ENCODE data around the gene SCCPDH. TPM values are rescaled to one million over a fixed set of nuclear protein-coding genes. Genes with fewer than 3 reads are reported as not detected.
"Not testable (repeated sequence)": the region's sequence is repeated elsewhere in the genome, so short reads cannot be mapped to it uniquely, and the experiment has no call there.

The SCCPDH gene
- total and polyA plus RNA-seq, 7 donors = 16.6 to 44.9 (median 26.0) TPM

- no peaks in the 10 kb centered on the region for H3K36me3 ChIP-seq
- intact Hi-C loops (cut with DNase I) = no loop called here
Measured at GRCh38 chr1:246811985-246812384, 87.8 kb downstream of the SCCPDH start.

GRCh38 chr1:246813325-246813724, 89.1 kb downstream of the SCCPDH start:
- whole genome bisulfite sequencing, 2 donors = 90 to 92% methylated on average over 4 of the region's 4 CpGs
- H3K4me1 ChIP-seq; H3K36me3 ChIP-seq; H3K27me3 ChIP-seq; H3K27ac ChIP-seq; intact Hi-C loops (cut with DNase I); H3K4me3 ChIP-seq; H3K9me3 ChIP-seq; DNase-seq: not testable (repeated sequence)

More at GRCh38 chr1:246811985-246812384, 87.8 kb downstream of the SCCPDH start:
- Histone ChIP-seq H3K27me3 (no peaks in the 10 kb centered on the region), H3K9me3 (no peaks in the 10 kb centered on the region), H3K4me1 (no peaks in the 10 kb centered on the region), H3K27ac (no peak overlapping the region), H3K4me3 (no peak overlapping the region)
- WGBS, 2 donors = 80 to 85% methylated on average over 3 of the region's 3 CpGs
- no peak for TF ChIP-seq POLR2AphosphoS5 (IDR thresholded peaks at IDR 0.05)
- no peak for TF ChIP-seq EP300 (IDR thresholded peaks at IDR 0.05)
- no peak for TF ChIP-seq POLR2A (IDR thresholded peaks at IDR 0.05)
- no peak for TF ChIP-seq CTCF (IDR thresholded peaks at IDR 0.05)
- DNase-seq = no peak

- intact Hi-C loops (cut with DNase I) = no loop called here
- no peaks in the 10 kb centered on the region for H3K9me3 ChIP-seq
- TF ChIP-seq EP300 (IDR thresholded peaks at IDR 0.05) (no peak), POLR2A (IDR thresholded peaks at IDR 0.05) (no peak), CTCF (IDR thresholded peaks at IDR 0.05) (no peak), POLR2AphosphoS5 (IDR thresholded peaks at IDR 0.05) (no peak)
- H3K4me3 ChIP-seq = no peak overlapping the region
- H3K36me3 ChIP-seq = no peaks in the 10 kb centered on the region
- WGBS, 2 donors = 85 to 88% methylated on average over 13 of the region's 13 CpGs
- no peaks in the 10 kb centered on the region for H3K27me3 ChIP-seq
- DNase-seq = no peak
- H3K4me1 ChIP-seq = no peaks in the 10 kb centered on the region
- no peak overlapping the region for H3K27ac ChIP-seq
Measured at GRCh38 chr1:246814890-246815289, 90.7 kb downstream of the SCCPDH start.

GRCh38 chr1:246815693-246816270, 91.6 kb downstream of the SCCPDH start:
- 68 to 88% methylated on average over 11 of the region's 11 CpGs for WGBS, 2 donors
- intact Hi-C loops (cut with DNase I) = no loop called here
- no peaks in the 10 kb centered on the region for H3K4me1 ChIP-seq
- H3K9me3 ChIP-seq = no peaks in the 10 kb centered on the region
- H3K27me3 ChIP-seq = no peaks in the 10 kb centered on the region
- no peak overlapping the region for H3K4me3 ChIP-seq
- DNase-seq = no peak
- H3K36me3 ChIP-seq = no peaks in the 10 kb centered on the region
- TF ChIP-seq POLR2AphosphoS5 (IDR thresholded peaks at IDR 0.05) (no peak), CTCF (IDR thresholded peaks at IDR 0.05) (no peak), POLR2A (IDR thresholded peaks at IDR 0.05) (no peak), EP300 (IDR thresholded peaks at IDR 0.05) (no peak)
- H3K27ac ChIP-seq = no peak overlapping the region

Small RNAs within 50 kb of the gene (small RNA-seq; reads per million reads assigned to genes)
- 0 reads per million in 3 donors for gene AC113174.1

Other genes starting within 250 kb of the SCCPDH start
- gene SMYD3, start 217.1 kb upstream of the SCCPDH start, total RNA-seq = 10 to 100 TPM; 14.6 to 23.8 (median 17.1) TPM
- gene SMYD3, start 217.1 kb upstream of the SCCPDH start, polyA plus RNA-seq = 10 to 100 TPM in 1 of 3 donors, 1 to 10 TPM in 2; 8.7 to 22.2 (median 9.0) TPM
- gene TFB2M, start 158.1 kb upstream of the SCCPDH start, total RNA-seq = 10 to 100 TPM in 3 of 4 donors, 1 to 10 TPM in 1; 4.7 to 13.9 (median 12.6) TPM
- 10 to 100 TPM; 10.1 to 18.5 (median 15.0) TPM for gene TFB2M, start 158.1 kb upstream of the SCCPDH start, polyA plus RNA-seq
- gene CNST, start 158.0 kb upstream of the SCCPDH start, total RNA-seq = 10 to 100 TPM; 26.0 to 39.2 (median 31.9) TPM
- 10 to 100 TPM in 2 of 3 donors, 1 to 10 TPM in 1; 9.0 to 15.3 (median 15.1) TPM for gene CNST, start 158.0 kb upstream of the SCCPDH start, polyA plus RNA-seq
- 10 to 100 TPM; 35.7 to 61.8 (median 42.5) TPM for gene AHCTF1, start 207.5 kb downstream of the SCCPDH start, total RNA-seq
- 10 to 100 TPM in 1 of 3 donors, 1 to 10 TPM in 2; 3.7 to 11.4 (median 4.8) TPM for gene AHCTF1, start 207.5 kb downstream of the SCCPDH start, polyA plus RNA-seq

Measured in sigmoid colon (tissue), 7 donors.